ENCODE measurements around the gene ITGB4.

The ITGB4 gene

GRCh38 chr17:75784473-75785015, 63.3 kb downstream of the ITGB4 start, which contains the start of gene UNK:
TSS of gene UNK (plus strand) at chr17:75784806. CDS start at chr17:75784881, 75 bp downstream.
- no peaks in the 10 kb centered on the region; the same call in 1 of the 2 replicates for H3K36me3 ChIP-seq (ENCODE audit: control insufficient read depth, insufficient read depth, low read length)
- peak within 1 kb of the TSS; percentile 85 for H3K4me3 ChIP-seq (replicated peaks; ENCODE audit: low read depth, low read length)
- no peak for TF ChIP-seq CTCF (IDR thresholded peaks at IDR 0.05; ENCODE audit: insufficient read depth, low read length, poor library complexity, severe bottlenecking)
- no peaks in the 10 kb centered on the region for H3K27me3 ChIP-seq (replicated peaks; ENCODE audit: control insufficient read depth, insufficient read depth, low read length)
- peak; percentile 99 for DNase-seq (ENCODE audit: extremely low read depth, insufficient read length)

- no peak for DNase-seq (ENCODE audit: extremely low read depth, insufficient read length)
- TF ChIP-seq CTCF (IDR thresholded peaks at IDR 0.05; ENCODE audit: insufficient read depth, low read length, poor library complexity, severe bottlenecking) = no peak
- no peaks in the 10 kb centered on the region for H3K27me3 ChIP-seq (replicated peaks; ENCODE audit: control insufficient read depth, insufficient read depth, low read length)
- peak overlapping the region; percentile 85 for H3K4me3 ChIP-seq (replicated peaks; ENCODE audit: low read depth, low read length)
- H3K36me3 ChIP-seq (ENCODE audit: control insufficient read depth, insufficient read depth, low read length) = no peaks in the 10 kb centered on the region; the same call in 1 of the 2 replicates
Observed at GRCh38 chr17:75785016-75785890, 64.0 kb downstream of the ITGB4 start.

DNA sequence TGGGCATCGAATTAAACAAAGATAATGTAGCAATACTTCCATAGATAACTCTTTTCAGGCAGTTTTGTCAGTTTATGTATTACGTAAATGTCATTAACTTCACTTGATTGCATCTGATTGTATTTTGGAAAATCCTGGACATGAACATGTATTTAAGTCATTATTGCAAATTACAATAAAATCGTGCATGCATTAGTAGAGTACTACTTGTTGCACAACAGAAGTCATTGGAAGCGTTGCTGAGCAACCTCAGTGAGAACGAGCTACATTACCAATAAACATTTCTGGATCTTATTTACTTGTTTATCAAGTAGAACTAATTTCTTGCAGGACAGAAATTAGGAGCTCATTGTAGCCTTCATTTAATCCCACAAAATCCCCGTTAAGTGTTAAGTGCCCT, 70.0 kb downstream of the ITGB4 start:
- no peak for DNase-seq (ENCODE audit: extremely low read depth, insufficient read length)
- Histone ChIP-seq H3K4me3 (replicated peaks; ENCODE audit: low read depth, low read length) (no peak overlapping the region), H3K27me3 (replicated peaks; ENCODE audit: control insufficient read depth, insufficient read depth, low read length) (no peaks in the 10 kb centered on the region), H3K36me3 (ENCODE audit: control insufficient read depth, insufficient read depth, low read length) (peaks cover 4% of the 10 kb centered on the region)
- TF ChIP-seq CTCF (IDR thresholded peaks at IDR 0.05; ENCODE audit: insufficient read depth, low read length, poor library complexity, severe bottlenecking) = no peak

DNA sequence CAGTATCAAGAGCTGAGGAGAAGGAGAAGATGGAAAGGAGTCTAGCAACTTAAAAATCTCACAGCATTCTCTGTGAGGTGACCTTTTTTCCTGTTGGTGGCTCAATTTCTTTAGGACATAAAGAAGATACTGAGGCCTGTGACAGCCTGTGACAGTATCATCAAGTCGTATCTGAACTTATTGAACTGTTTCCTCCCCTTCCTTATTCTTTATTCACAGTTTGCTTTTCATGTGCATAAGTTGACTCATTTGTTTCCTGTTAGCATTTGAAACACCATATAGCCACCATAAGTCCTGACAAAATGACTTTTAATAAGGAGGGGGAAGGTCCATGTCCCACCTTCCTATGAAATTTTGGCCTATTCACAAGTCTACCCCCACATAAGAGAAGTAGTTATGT, 72.2 kb downstream of the ITGB4 start:
- H3K4me3 ChIP-seq (replicated peaks; ENCODE audit: low read depth, low read length) = no peak overlapping the region
- DNase-seq (ENCODE audit: extremely low read depth, insufficient read length) = no peak
- H3K27me3 ChIP-seq (replicated peaks; ENCODE audit: control insufficient read depth, insufficient read depth, low read length) = no peaks in the 10 kb centered on the region
- H3K36me3 ChIP-seq (ENCODE audit: control insufficient read depth, insufficient read depth, low read length) = peaks cover 7% of the 10 kb centered on the region
- TF ChIP-seq CTCF (IDR thresholded peaks at IDR 0.05; ENCODE audit: insufficient read depth, low read length, poor library complexity, severe bottlenecking) = no peak

- H3K36me3 ChIP-seq (ENCODE audit: control insufficient read depth, insufficient read depth, low read length) = peaks cover 7% of the 10 kb centered on the region
- no peak overlapping the region for H3K4me3 ChIP-seq (replicated peaks; ENCODE audit: low read depth, low read length)
- no peak for TF ChIP-seq CTCF (IDR thresholded peaks at IDR 0.05; ENCODE audit: insufficient read depth, low read length, poor library complexity, severe bottlenecking)
- DNase-seq (ENCODE audit: extremely low read depth, insufficient read length) = no peak
- H3K27me3 ChIP-seq (replicated peaks; ENCODE audit: control insufficient read depth, insufficient read depth, low read length) = no peaks in the 10 kb centered on the region
Observed at GRCh38 chr17:75795820-75796607, 74.8 kb downstream of the ITGB4 start.
